ENCODE results near the gene CDKN2AIPNL.

DNA sequence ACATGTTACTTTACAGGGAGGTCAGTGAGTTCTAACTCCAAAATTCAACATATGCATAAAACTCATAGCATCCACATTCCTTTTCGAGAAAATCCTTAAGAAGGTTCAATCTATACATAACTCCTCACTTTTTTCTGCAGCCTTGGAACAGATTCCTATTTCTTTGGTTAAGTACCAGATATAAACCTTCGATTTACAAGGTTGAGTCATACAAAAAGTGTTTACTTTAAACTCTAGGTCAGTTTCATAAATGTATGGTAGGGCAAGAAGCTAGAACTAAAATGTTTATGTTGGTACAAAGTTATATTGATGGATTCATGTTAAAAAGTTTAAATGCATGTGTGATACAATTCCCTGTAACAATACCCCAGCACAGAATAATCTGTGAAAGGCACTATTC is 19.4 kb downstream of the CDKN2AIPNL start:
- TF ChIP-seq, protein P1, sequence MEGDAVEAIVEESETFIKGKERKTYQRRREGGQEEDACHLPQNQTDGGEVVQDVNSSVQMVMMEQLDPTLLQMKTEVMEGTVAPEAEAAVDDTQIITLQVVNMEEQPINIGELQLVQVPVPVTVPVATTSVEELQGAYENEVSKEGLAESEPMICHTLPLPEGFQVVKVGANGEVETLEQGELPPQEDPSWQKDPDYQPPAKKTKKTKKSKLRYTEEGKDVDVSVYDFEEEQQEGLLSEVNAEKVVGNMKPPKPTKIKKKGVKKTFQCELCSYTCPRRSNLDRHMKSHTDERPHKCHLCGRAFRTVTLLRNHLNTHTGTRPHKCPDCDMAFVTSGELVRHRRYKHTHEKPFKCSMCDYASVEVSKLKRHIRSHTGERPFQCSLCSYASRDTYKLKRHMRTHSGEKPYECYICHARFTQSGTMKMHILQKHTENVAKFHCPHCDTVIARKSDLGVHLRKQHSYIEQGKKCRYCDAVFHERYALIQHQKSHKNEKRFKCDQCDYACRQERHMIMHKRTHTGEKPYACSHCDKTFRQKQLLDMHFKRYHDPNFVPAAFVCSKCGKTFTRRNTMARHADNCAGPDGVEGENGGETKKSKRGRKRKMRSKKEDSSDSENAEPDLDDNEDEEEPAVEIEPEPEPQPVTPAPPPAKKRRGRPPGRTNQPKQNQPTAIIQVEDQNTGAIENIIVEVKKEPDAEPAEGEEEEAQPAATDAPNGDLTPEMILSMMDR (conservative IDR thresholded peaks at IDR 0.05 in 1 of 2, IDR thresholded peaks at IDR 0.05 in 1 of 2; ENCODE audit: low read depth in 1 of 2, low read length in 2 of 2): no peak
- no peak for TF ChIP-seq EZH2 (IDR thresholded peaks at IDR 0.05; ENCODE audit: low read length, missing control alignments)
